Retina (tissue), 1 donor: ENCODE data around the gene RDH8.

Source experiments
- DNase-seq: peaks from one replicate; pipeline ENCODE4 v3.0.0-alpha.2; 2016

Gene RDH8

GRCh38 chr19:10043286-10043927 lies 30.1 kb downstream of the RDH8 start:
- peak; percentile 44 for DNase-seq

GRCh38 chr19:10044390-10044789 lies 31.1 kb downstream of the RDH8 start:
- DNase-seq: no peak

GRCh38 chr19:10045371-10045770 lies 32.1 kb downstream of the RDH8 start:
- no peak for DNase-seq

- DNase-seq: no peak
These were observed 36.3 kb downstream of the RDH8 start for GRCh38 chr19:10049626-10050025.

- no peak for DNase-seq
These were observed 39.5 kb downstream of the RDH8 start for GRCh38 chr19:10052602-10053360.

- DNase-seq: no peak
These were observed 48.5 kb downstream of the RDH8 start for GRCh38 chr19:10061717-10062310.

GRCh38 chr19:10068205-10068604 lies 54.9 kb downstream of the RDH8 start:
- DNase-seq: no peak

GRCh38 chr19:10069046-10069445 lies 55.8 kb downstream of the RDH8 start:
- DNase-seq: no peak

- DNase-seq: no peak
These were observed 57.6 kb downstream of the RDH8 start for GRCh38 chr19:10070730-10071446.
